GM21619 (cell line): ENCODE results near the gene KCNG2.

Experiments used
- ATAC-seq: cut with Tn5 transposase; IDR thresholded peaks from one replicate; pipeline ENCODE4 v1.9.1; 2021; ENCODE audit not compliant: unreplicated experiment

The KCNG2 gene

GRCh38 chr18:79882522-79883241 lies 84.9 kb downstream of the KCNG2 start:
- ATAC-seq: no peak

- ATAC-seq: no peak
These were observed 85.9 kb downstream of the KCNG2 start for GRCh38 chr18:79883461-79884293.

GRCh38 chr18:79884294-79884962 lies 86.7 kb downstream of the KCNG2 start:
- no peak for ATAC-seq

GRCh38 chr18:79884963-79885728 lies 87.4 kb downstream of the KCNG2 start:
- no peak for ATAC-seq

- ATAC-seq: no peak
These were observed 89.7 kb downstream of the KCNG2 start for GRCh38 chr18:79887181-79888000.

GRCh38 chr18:79888016-79888415 lies 90.3 kb downstream of the KCNG2 start:
- no peak for ATAC-seq

GRCh38 chr18:79889569-79889968 lies 91.8 kb downstream of the KCNG2 start:
- no peak for ATAC-seq

GRCh38 chr18:79890674-79891073 lies 92.9 kb downstream of the KCNG2 start:
- no peak for ATAC-seq

- ATAC-seq: no peak
These were observed 99.0 kb downstream of the KCNG2 start for GRCh38 chr18:79896738-79897137.

GRCh38 chr18:79897940-79898625 lies 100.3 kb downstream of the KCNG2 start:
- ATAC-seq: no peak

GRCh38 chr18:79898952-79899608 lies 101.3 kb downstream of the KCNG2 start:
- ATAC-seq: no peak

- no peak for ATAC-seq
These were observed 102.1 kb downstream of the KCNG2 start for GRCh38 chr18:79899609-79900445.

- no peak for ATAC-seq
These were observed 103.2 kb downstream of the KCNG2 start for GRCh38 chr18:79900610-79901570.

GRCh38 chr18:79901665-79902064 lies 103.9 kb downstream of the KCNG2 start:
- ATAC-seq: no peak

GRCh38 chr18:79902075-79902474 lies 104.3 kb downstream of the KCNG2 start:
- no peak for ATAC-seq

- ATAC-seq: no peak
These were observed 104.9 kb downstream of the KCNG2 start for GRCh38 chr18:79902640-79903039.

GRCh38 chr18:79903071-79903635 lies 105.4 kb downstream of the KCNG2 start:
- ATAC-seq: no peak
